Measurements from ENCODE around the gene PCSK1. TPM values are rescaled to one million over a fixed set of nuclear protein-coding genes. Genes with fewer than 3 reads are reported as not detected.
A peak's percentile ranks its signal among the peaks of the same experiment; 100 is the strongest.
"Not testable (repeated sequence)": the region's sequence is repeated elsewhere in the genome, so short reads cannot be mapped to it uniquely, and the experiment has no call there.

PCSK1 gene
- total RNA-seq, 1 experiment from 2014 or later: not detected

DNA sequence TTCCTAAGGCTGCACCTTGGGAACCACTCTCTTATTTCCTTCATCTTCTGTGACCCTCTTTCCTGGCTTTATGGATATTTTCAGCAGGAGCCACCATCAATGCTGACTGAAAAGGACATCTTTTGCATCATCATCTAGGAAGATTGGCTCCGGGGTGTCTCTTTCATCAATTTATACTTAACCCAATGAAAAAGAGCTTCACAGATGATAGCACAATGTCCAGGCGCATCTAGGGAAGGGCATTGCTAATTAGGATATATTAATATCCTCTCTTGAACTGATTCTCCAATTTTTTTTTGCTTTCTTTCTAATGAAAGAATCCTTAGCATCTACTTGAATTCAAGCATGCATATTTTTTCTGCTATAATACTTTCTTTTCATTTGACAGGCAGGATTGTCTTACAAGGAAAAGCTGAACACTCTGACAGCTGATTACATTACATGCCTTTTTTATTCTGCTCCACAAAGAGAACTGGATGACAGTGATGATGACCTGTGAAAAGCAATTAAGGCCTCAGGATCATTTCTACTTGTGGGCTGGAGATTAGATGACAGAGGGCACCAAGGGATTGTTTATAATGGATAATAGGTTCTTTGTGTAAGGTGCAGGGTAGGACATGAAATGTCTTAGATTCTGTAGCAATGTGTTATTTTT is 60.2 kb downstream of the PCSK1 start:
- DNase-seq (ENCODE audit: low spot score): no peak

GRCh38 chr5:96370976-96371375 is 62.1 kb downstream of the PCSK1 start:
- DNase-seq (ENCODE audit: low spot score): no peak

DNA sequence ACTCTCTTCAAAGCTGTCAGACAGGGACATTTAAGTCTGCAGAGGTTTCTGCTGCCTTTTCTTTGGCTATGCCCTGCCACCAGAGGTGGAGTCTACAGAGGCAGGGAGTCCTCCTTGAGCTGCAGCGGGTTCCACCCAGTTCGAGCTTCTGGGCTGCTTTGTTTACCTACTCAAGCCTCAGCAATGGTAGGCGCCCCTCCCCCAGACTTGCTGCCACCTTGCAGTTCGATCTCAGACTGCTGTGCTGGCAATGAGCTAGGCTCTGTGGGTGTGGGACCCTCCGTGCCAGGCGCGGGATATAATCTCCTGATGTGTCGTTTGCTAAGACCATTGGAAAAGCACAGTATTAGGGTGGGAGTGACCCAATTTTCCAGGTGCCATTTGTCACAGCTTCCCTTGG is 65.7 kb downstream of the PCSK1 start:
- DNase-seq (ENCODE audit: low spot score): not testable (repeated sequence)

DNA sequence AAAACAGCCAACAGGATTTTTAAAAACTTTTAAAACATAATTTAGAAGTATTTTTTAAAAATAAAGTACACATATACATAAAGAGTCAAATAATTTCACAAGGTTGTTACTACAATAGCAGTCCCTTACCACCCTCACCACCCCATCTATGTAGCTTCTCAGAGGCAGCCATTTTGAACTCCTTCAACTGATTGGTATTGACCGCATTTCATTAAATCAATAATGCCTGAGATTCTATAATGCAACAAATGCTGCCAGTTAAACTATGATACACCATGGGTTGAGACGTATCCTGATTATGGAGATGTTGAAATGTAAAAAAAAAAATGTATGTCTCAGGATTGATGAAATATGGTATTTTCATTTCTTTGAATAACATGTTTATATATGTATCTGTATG is 78.8 kb downstream of the PCSK1 start:
- no peak for DNase-seq (ENCODE audit: low spot score)

GRCh38 chr5:96353220-96353619 is 79.8 kb downstream of the PCSK1 start:
- DNase-seq (ENCODE audit: low spot score): no peak

- no peak for DNase-seq (ENCODE audit: low spot score)
Measured at GRCh38 chr5:96350678-96351077, 82.4 kb downstream of the PCSK1 start.

GRCh38 chr5:96348536-96348935 is 84.5 kb downstream of the PCSK1 start:
- no peak for DNase-seq (ENCODE audit: low spot score)

- no peak for DNase-seq (ENCODE audit: low spot score)
Measured at GRCh38 chr5:96347502-96348292, 85.4 kb downstream of the PCSK1 start.

DNA sequence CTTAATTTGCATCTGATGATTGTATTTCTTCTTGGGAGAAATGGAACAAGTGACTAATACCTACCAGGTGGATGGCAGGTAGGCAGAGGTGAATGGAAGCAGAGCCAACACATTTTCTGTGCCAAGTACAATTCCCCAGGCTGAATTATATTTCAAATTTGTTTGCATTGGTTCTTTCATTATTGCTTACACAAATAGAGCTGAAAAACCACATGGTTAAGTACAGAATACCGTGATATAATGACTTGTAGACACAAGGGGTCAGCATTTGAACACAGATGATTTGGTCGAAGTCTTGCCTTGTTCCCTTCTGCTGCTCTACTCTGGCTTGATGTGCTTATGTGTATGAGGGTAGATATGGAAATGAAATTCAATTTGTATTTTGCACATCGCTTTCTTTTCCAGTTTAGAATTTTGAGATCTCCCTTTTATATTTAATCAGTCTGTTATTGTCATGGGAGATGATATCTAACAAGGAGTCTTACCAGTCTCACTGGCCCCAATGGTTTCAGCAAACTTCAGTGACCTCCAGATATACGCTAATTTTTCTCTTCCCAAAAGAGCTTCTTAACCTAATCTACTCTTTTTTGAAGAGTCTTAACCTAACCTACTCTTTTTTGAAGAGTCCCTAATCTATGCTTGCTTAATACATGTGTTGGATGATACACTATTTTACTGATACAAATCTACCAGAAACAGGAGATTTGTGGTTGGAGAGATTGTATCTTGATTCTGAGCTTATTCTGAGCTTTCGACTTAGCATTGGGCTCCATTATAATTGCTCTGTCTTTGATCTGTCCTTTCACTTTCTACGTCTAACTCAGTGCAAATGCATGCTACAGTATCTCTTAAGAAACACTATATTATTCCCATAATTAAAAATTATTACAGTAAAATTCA is 88.1 kb downstream of the PCSK1 start:
- peak; percentile 81 for DNase-seq (ENCODE audit: low spot score)

DNA sequence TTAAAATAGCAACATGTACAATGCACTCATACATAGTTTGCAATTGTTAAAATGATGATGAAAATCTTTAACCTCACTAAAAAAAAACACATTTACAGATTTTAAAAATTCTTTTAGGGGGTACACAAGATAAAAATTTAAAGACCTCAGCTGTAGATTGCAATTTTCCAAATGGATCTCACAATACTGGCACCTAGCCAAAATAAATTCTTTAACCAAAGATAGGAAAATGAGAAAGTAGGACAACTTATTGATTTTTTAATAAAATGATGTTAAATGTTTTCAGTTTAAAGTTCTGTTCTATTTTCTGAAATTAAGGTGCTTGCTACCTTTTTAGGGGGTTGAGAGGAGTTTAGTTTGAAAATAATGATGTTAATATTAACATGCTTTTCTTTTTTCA is 90.0 kb downstream of the PCSK1 start:
- no peak for DNase-seq (ENCODE audit: low spot score)

DNA sequence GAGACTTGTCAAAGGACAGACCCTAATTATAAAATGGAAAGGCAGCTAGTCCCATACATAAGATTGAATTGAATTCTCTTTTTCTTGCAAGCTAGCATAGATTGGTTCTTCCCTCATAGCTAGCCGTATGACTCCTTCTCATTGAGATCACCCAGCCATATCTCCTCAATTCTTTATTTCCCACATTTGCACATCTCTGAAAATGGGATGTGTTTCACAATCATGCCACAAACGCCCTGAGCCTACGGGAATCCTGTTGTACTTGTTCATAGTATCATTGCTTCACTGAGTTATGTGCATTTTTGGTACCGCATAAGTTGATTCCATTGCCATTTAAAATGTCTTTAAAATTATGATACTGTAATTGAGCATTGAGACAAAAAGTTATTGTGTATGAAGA is 90.5 kb downstream of the PCSK1 start:
- no peak for DNase-seq (ENCODE audit: low spot score)

Other genes starting within 250 kb of the PCSK1 start
- gene CAST, start 229.1 kb upstream of the PCSK1 start, total RNA-seq (2014; rRNA removed; shearing (Covaris generic)): 115 and 126 TPM in 2 replicates